C4-2B (cell line): ENCODE measurements around the gene FMNL2.

Experiments
- CTCF ChIP-seq: fragments of 450-650 bp; conservative IDR thresholded peaks from 2 replicates; pipeline ENCODE4 v1.5.1; 2017; ENCODE audit warnings: mild to moderate bottlenecking
- ZFX ChIP-seq: fragments of 450-650 bp; IDR thresholded peaks from 2 replicates; pipeline ENCODE4 v1.6.1; 2017

- TF ChIP-seq CTCF (no peak), ZFX (no peak)
Observed at GRCh38 chr2:152563764-152564163, 228.8 kb downstream of the FMNL2 start.
